Endodermal cell (in vitro differentiated cells): Measurements from ENCODE around the gene SLC6A8. TPM values are rescaled to one million over a fixed set of nuclear protein-coding genes. Genes with fewer than 3 reads are reported as not detected.
A peak's percentile ranks its signal among the peaks of the same experiment; 100 is the strongest.

Experiments used
- DNase-seq: peaks from one replicate; pipeline ENCODE4 v3.0.0-alpha.2; 2017
- H3K27ac ChIP-seq: 2 replicates; pipeline ENCODE4 v1.5.1; 2013; ENCODE audit warnings: mild to moderate bottlenecking, low read depth, low read length, moderate library complexity
- H3K27me3 ChIP-seq: 2 replicates; pipeline ENCODE4 v1.6.1; 2013; ENCODE audit warnings: mild to moderate bottlenecking, low read length, moderate library complexity; ENCODE audit not compliant: insufficient read depth, control insufficient read depth, poor library complexity, severe bottlenecking
- H3K36me3 ChIP-seq: 2 replicates; pipeline ENCODE4 v1.7.0; 2013; ENCODE audit warnings: mild to moderate bottlenecking, low read length, moderate library complexity; ENCODE audit not compliant: control insufficient read depth, insufficient read depth
- H3K4me1 ChIP-seq: one replicate; pipeline ENCODE4 v1.7.0; 2013; ENCODE audit warnings: low read length; ENCODE audit not compliant: control insufficient read depth, insufficient read depth
- H3K4me3 ChIP-seq: 2 replicates; pipeline ENCODE4 v1.5.1; 2013; ENCODE audit warnings: mild to moderate bottlenecking, low read length, moderate library complexity
- H3K9ac ChIP-seq: 2 replicates; pipeline ENCODE4 v1.6.1; 2013; ENCODE audit warnings: mild to moderate bottlenecking, low read length, moderate library complexity; ENCODE audit not compliant: poor library complexity, severe bottlenecking; ENCODE audit errors: extremely low read depth
- H3K9me3 ChIP-seq: 2 replicates; pipeline ENCODE4 v1.6.1; 2013; ENCODE audit warnings: mild to moderate bottlenecking, low read length, moderate library complexity; ENCODE audit not compliant: control insufficient read depth
- H3K27ac Mint-ChIP-seq: 2 replicates; pipeline ENCODE4 v1.8.0; 2020; ENCODE audit warnings: mixed read lengths
- H3K27me3 Mint-ChIP-seq: 2 replicates; pipeline ENCODE4 v1.8.0; 2021; ENCODE audit warnings: mild to moderate bottlenecking, mixed read lengths; ENCODE audit not compliant: insufficient read depth
- H3K36me3 Mint-ChIP-seq: 2 replicates; pipeline ENCODE4 v1.8.0; 2020; ENCODE audit warnings: low read depth, mixed read lengths
- H3K4me1 Mint-ChIP-seq: 2 replicates; pipeline ENCODE4 v1.8.0; 2020; ENCODE audit warnings: mixed read lengths
- H3K4me3 Mint-ChIP-seq: 2 replicates; pipeline ENCODE4 v1.8.0; 2020; ENCODE audit warnings: mild to moderate bottlenecking, moderate library complexity, mixed read lengths
- H3K9me3 Mint-ChIP-seq: 2 replicates; pipeline ENCODE4 v1.8.0; 2020; ENCODE audit warnings: mild to moderate bottlenecking, mixed read lengths
- WGBS, 2 experiments: methylation state at CpG; one replicate each; pipeline versions ENCODE4 v1.1.5 to v1.1.7; 2013; ENCODE audit warnings: missing lambda C conversion rate in 2 of 2, mixed read lengths in 1 of 2; ENCODE audit not compliant: insufficient coverage in 1 of 2, insufficient read length in 1 of 2; 5-methylcytosine and 5-hydroxymethylcytosine counted together
- total RNA-seq, 2 donors: library from RNA; stranded (reverse); fragmentation: NEBNext Ultra II Directional in 1 of 2; extraction: Animal tissue kit (Norgen Biotek cat#: 25700) in 1 of 2; gene quantifications; 2 replicates in 1 of 2; 3 replicates in 1 of 2; pipeline ENCODE4 v1.2.1, GENCODE V29; 2021
- TF ChIP-seq, protein P1 (sequence below): fragments of 200-600 bp; sonication (generic); conservative IDR thresholded peaks from 2 replicates; pipeline ENCODE4 v1.5.0; 2021; ENCODE audit warnings: antibody characterized with exemption, mild to moderate bottlenecking

Gene SLC6A8
- total RNA-seq, 2 donors from 2014 or later = 57.6 to 121 TPM

DNA sequence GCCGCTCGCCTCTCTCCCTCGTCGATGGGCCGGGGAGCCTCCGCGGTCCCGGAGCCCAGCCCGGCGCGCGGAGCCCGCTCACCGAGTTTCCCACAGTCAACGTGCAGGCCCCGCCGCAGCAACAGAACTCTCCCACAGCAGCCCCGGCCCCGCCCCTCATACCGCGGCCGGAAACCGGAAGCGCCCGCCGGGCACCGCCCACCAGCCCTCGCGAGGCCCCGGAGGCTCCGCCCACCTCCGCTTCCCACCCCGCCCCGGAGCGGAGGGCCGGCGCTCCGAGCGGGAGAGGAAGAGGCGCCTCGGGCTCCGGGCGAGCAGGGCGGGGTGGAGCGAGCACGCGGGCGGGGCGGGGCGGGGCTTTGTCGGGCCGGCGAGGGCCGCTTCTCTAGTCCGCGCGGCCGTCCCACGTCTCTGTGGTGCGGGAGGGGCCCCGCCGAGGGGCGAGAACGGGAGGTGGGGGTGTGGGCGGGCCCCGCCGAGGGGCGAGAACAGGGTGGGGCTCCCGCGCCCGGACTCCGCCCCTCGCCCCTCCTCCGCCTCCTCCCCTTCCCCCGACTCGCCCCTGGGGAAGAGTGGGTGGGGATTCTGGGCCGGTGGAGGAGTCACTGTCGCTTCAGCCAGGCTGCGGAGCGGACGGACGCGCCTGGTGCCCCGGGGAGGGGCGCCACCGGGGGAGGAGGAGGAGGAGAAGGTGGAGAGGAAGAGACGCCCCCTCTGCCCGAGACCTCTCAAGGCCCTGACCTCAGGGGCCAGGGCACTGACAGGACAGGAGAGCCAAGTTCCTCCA, 36.7 kb downstream of the SLC6A8 start, which contains the start of the genes ABCD1 and BCAP31:
ABCD1 (plus strand) TSS at position 605 of the 787 bp plus-strand sequence. CDS start 411 bp downstream, outside the sequence.
BCAP31 (minus strand) TSS at position 136 of the 787 bp plus-strand sequence. CDS start 1,143 bp downstream, outside the sequence.
- H3K36me3 Mint-ChIP-seq = peaks cover 26% of the 10 kb centered on the region
- no peaks in the 10 kb centered on the region for H3K9me3 ChIP-seq
- TF ChIP-seq, protein P1, sequence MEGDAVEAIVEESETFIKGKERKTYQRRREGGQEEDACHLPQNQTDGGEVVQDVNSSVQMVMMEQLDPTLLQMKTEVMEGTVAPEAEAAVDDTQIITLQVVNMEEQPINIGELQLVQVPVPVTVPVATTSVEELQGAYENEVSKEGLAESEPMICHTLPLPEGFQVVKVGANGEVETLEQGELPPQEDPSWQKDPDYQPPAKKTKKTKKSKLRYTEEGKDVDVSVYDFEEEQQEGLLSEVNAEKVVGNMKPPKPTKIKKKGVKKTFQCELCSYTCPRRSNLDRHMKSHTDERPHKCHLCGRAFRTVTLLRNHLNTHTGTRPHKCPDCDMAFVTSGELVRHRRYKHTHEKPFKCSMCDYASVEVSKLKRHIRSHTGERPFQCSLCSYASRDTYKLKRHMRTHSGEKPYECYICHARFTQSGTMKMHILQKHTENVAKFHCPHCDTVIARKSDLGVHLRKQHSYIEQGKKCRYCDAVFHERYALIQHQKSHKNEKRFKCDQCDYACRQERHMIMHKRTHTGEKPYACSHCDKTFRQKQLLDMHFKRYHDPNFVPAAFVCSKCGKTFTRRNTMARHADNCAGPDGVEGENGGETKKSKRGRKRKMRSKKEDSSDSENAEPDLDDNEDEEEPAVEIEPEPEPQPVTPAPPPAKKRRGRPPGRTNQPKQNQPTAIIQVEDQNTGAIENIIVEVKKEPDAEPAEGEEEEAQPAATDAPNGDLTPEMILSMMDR = no peak
- peaks cover 61% of the 10 kb centered on the region for H3K9me3 Mint-ChIP-seq
- peaks cover 20% of the 10 kb centered on the region for H3K36me3 ChIP-seq
- H3K4me3 ChIP-seq = peak within 1 kb of the TSS; percentile 88
- peaks cover 15% of the 10 kb centered on the region for H3K4me1 Mint-ChIP-seq
- peak within 1 kb of the TSS; percentile 77 for H3K4me3 Mint-ChIP-seq
- peak; percentile 93 for DNase-seq
- WGBS, 2 experiments = 1% methylated on average over 31 of the region's 88 CpGs; no CpG with 5 or more reads in 1 of the 2 experiments
- peaks cover 8% of the 10 kb centered on the region for H3K4me1 ChIP-seq
- H3K9ac ChIP-seq = peak within 1 kb of the TSS; percentile 59
- H3K27me3 ChIP-seq = no peaks in the 10 kb centered on the region
- peak within 1 kb of the TSS; percentile 89 for H3K27ac Mint-ChIP-seq
- H3K27me3 Mint-ChIP-seq = no peaks in the 10 kb centered on the region
- H3K27ac ChIP-seq = peak within 1 kb of the TSS; percentile 92

DNA sequence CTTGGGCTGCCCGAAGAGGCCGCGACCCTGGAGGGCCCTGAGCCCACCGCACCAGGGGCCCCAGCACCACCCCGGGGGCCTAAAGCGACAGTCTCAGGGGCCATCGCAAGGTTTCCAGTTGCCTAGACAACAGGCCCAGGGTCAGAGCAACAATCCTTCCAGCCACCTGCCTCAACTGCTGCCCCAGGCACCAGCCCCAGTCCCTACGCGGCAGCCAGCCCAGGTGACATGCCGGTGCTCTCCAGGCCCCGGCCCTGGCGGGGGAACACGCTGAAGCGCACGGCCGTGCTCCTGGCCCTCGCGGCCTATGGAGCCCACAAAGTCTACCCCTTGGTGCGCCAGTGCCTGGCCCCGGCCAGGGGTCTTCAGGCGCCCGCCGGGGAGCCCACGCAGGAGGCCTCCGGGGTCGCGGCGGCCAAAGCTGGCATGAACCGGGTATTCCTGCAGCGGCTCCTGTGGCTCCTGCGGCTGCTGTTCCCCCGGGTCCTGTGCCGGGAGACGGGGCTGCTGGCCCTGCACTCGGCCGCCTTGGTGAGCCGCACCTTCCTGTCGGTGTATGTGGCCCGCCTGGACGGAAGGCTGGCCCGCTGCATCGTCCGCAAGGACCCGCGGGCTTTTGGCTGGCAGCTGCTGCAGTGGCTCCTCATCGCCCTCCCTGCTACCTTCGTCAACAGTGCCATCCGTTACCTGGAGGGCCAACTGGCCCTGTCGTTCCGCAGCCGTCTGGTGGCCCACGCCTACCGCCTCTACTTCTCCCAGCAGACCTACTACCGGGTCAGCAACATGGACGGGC, 37.5 kb downstream of the SLC6A8 start:
- Histone ChIP-seq H3K27me3 (no peaks in the 10 kb centered on the region), H3K4me3 (no peak overlapping the region), H3K9me3 (no peaks in the 10 kb centered on the region), H3K36me3 (peaks cover 13% of the 10 kb centered on the region), H3K9ac (peak overlapping the region; percentile 30), H3K4me1 (peaks cover 8% of the 10 kb centered on the region), H3K27ac (peak overlapping the region; percentile 92)
- TF ChIP-seq, protein P1 = no peak
- DNase-seq = peak; percentile 65
- Mint-ChIP-seq H3K4me1 (peaks cover 15% of the 10 kb centered on the region), H3K27me3 (no peaks in the 10 kb centered on the region), H3K9me3 (peaks cover 63% of the 10 kb centered on the region), H3K4me3 (peak overlapping the region; percentile 77), H3K36me3 (peaks cover 22% of the 10 kb centered on the region), H3K27ac (no peak overlapping the region)
- WGBS, 2 experiments = 82 to 100% methylated on average over 4 to 54 of the region's 55 CpGs

DNA sequence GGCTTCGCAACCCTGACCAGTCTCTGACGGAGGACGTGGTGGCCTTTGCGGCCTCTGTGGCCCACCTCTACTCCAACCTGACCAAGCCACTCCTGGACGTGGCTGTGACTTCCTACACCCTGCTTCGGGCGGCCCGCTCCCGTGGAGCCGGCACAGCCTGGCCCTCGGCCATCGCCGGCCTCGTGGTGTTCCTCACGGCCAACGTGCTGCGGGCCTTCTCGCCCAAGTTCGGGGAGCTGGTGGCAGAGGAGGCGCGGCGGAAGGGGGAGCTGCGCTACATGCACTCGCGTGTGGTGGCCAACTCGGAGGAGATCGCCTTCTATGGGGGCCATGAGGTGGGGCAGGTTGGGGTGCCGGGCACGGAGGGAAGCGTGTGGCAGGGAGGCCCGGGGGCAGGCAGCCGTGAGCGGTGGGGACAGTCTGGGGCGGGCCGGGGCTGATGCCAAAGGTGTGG, 38.1 kb downstream of the SLC6A8 start:
- Histone ChIP-seq H3K4me3 (no peak overlapping the region), H3K9me3 (peaks cover 4% of the 10 kb centered on the region), H3K4me1 (peaks cover 8% of the 10 kb centered on the region), H3K9ac (no peak overlapping the region), H3K27me3 (no peaks in the 10 kb centered on the region), H3K27ac (peak overlapping the region; percentile 92), H3K36me3 (peaks cover 9% of the 10 kb centered on the region)
- Mint-ChIP-seq H3K27me3 (no peaks in the 10 kb centered on the region), H3K27ac (peak overlapping the region; percentile 35), H3K4me1 (peaks cover 15% of the 10 kb centered on the region), H3K36me3 (peaks cover 21% of the 10 kb centered on the region), H3K9me3 (peaks cover 62% of the 10 kb centered on the region), H3K4me3 (peak overlapping the region; percentile 21)
- TF ChIP-seq, protein P1 = no peak
- 91% methylated on average over 34 of the region's 35 CpGs; no CpG with 5 or more reads in 1 of the 2 experiments for WGBS, 2 experiments
- no peak for DNase-seq
